IMR-90 (cell line): ENCODE data around the gene DAAM2. TPM values are rescaled to one million over a fixed set of nuclear protein-coding genes. Genes with fewer than 3 reads are reported as not detected.

Experiments used
- ATAC-seq: fragments of 200-7000 bp; cut with Tn5 transposase; 2 replicates; pipeline ENCODE4 v1.9.1; 2020; ENCODE audit warnings: low read depth, mild to moderate bottlenecking, moderate library complexity
- BruUV-seq: library from RNA; stranded (reverse); fragments of 400-500 nt; replicated peaks from 2 replicates; lab custom pipeline; 2021; lab: Mats Ljungman, UMichigan
- CTCF ChIA-PET: fragments of 300-600 bp; formaldehyde crosslinking; extraction: SDS; loops from one replicate; lab custom pipeline; 2021; ENCODE audit warnings: antibody characterized with exemption; lab: Yijun Ruan, JAX
- POLR2A ChIA-PET: fragments of 300-600 bp; sonication (Branson Sonifier 250); formaldehyde crosslinking; loops from one replicate; lab custom pipeline; 2022; ENCODE audit warnings: antibody characterized with exemption; ENCODE audit not compliant: unreplicated experiment; lab: Charles Lee
- DNase-seq: peaks from one replicate; pipeline ENCODE4 v3.0.0; 2013
- H2AFZ ChIP-seq: replicated peaks from 2 replicates; pipeline ENCODE3; 2013; ENCODE audit warnings: low read length, mild to moderate bottlenecking; ENCODE audit not compliant: poor library complexity
- H2AK5ac ChIP-seq: 2 replicates; pipeline ENCODE4 v1.6.1; 2013; ENCODE audit warnings: low read depth, low read length, inconsistent platforms
- H2AK9ac ChIP-seq: replicated peaks from 2 replicates; pipeline ENCODE3; 2013; ENCODE audit warnings: mild to moderate bottlenecking, low read depth, low read length, moderate library complexity; ENCODE audit not compliant: poor library complexity
- H2BK120ac ChIP-seq: 2 replicates; pipeline ENCODE4 v1.6.1; 2013; ENCODE audit warnings: low read depth, low read length, inconsistent platforms
- H2BK15ac ChIP-seq: 3 replicates; pipeline ENCODE4 v1.6.1; 2013; ENCODE audit warnings: low read depth, low read length, inconsistent platforms
- H2BK20ac ChIP-seq: 2 replicates; pipeline ENCODE4 v1.6.1; 2013; ENCODE audit warnings: low read depth, mild to moderate bottlenecking, inconsistent platforms, low read length, moderate library complexity
- H2BK5ac ChIP-seq: 2 replicates; pipeline ENCODE4 v1.6.1; 2013; ENCODE audit warnings: mild to moderate bottlenecking, low read depth, low read length, inconsistent platforms; ENCODE audit not compliant: poor library complexity, severe bottlenecking
- H3K14ac ChIP-seq: replicated peaks from 2 replicates; pipeline ENCODE4 v1.6.1; 2013; ENCODE audit warnings: low read depth, low read length, inconsistent platforms
- H3K18ac ChIP-seq: 2 replicates; pipeline ENCODE4 v1.6.1; 2013; ENCODE audit warnings: low read depth, low read length, control low read depth
- H3K23ac ChIP-seq: 2 replicates; pipeline ENCODE4 v1.6.1; 2013; ENCODE audit warnings: low read depth, low read length, inconsistent platforms
- H3K27ac ChIP-seq: 2 replicates; pipeline ENCODE4 v1.5.1; 2013; ENCODE audit warnings: mild to moderate bottlenecking, control low read depth, low read length; ENCODE audit not compliant: insufficient read depth
- H3K27me3 ChIP-seq: 2 replicates; pipeline ENCODE4 v1.6.1; 2013; ENCODE audit warnings: low read length; ENCODE audit not compliant: control insufficient read depth, insufficient read depth
- H3K36me3 ChIP-seq: 2 replicates; pipeline ENCODE4 v1.6.1; 2013; ENCODE audit warnings: low read length, mixed read lengths; ENCODE audit not compliant: control insufficient read depth, insufficient read depth
- H3K4ac ChIP-seq: 2 replicates; pipeline ENCODE4 v1.6.1; 2013; ENCODE audit warnings: low read depth, low read length, inconsistent platforms
- H3K4me1 ChIP-seq: 2 replicates; pipeline ENCODE4 v1.6.1; 2013; ENCODE audit warnings: low read length, mixed read lengths; ENCODE audit not compliant: control insufficient read depth, insufficient read depth
- H3K4me2 ChIP-seq: 2 replicates; pipeline ENCODE4 v1.6.1; 2013; ENCODE audit warnings: low read depth, mild to moderate bottlenecking, control low read depth, low read length, moderate library complexity
- H3K4me3 ChIP-seq: 2 replicates; pipeline ENCODE4 v1.5.1; 2013; ENCODE audit warnings: low read depth, mild to moderate bottlenecking, control low read depth, low read length, moderate library complexity; ENCODE audit not compliant: insufficient read depth
- H3K56ac ChIP-seq: 2 replicates; pipeline ENCODE4 v1.6.1; 2013; ENCODE audit warnings: low read length, inconsistent platforms; ENCODE audit not compliant: insufficient read depth; ENCODE audit errors: extremely low read depth
- H3K79me1 ChIP-seq, 2 experiments: 2 replicates each; pipeline ENCODE4 v1.6.1; 2013; ENCODE audit warnings: low read length in 2 of 2, inconsistent platforms in 1 of 2, low read depth in 1 of 2
- H3K9ac ChIP-seq: 2 replicates; pipeline ENCODE4 v1.6.1; 2013; ENCODE audit warnings: low read depth, low read length, control low read depth
- H3K9me1 ChIP-seq: 2 replicates; pipeline ENCODE4 v1.6.1; 2013; ENCODE audit warnings: low read length, inconsistent platforms; ENCODE audit not compliant: insufficient read depth
- H3K9me3 ChIP-seq: 2 replicates; pipeline ENCODE4 v1.6.1; 2013; ENCODE audit warnings: low read length; ENCODE audit not compliant: control insufficient read depth, insufficient read depth
- H4K20me1 ChIP-seq: 2 replicates; pipeline ENCODE4 v1.6.1; 2013; ENCODE audit warnings: low read length, inconsistent platforms; ENCODE audit not compliant: insufficient read depth
- H4K5ac ChIP-seq: 2 replicates; pipeline ENCODE4 v1.6.1; 2013; ENCODE audit warnings: mild to moderate bottlenecking, low read depth, low read length, control low read depth
- H4K8ac ChIP-seq, 2 experiments: 2 replicates each; pipeline ENCODE4 v1.6.1; 2013; ENCODE audit warnings: low read depth in 2 of 2, low read length in 2 of 2, control low read depth in 1 of 2, inconsistent platforms in 1 of 2
- H4K91ac ChIP-seq: 2 replicates; pipeline ENCODE4 v1.6.1; 2013; ENCODE audit warnings: low read depth, low read length, inconsistent platforms; ENCODE audit not compliant: insufficient read depth
- BHLHE40 ChIP-seq: fragments of 150-350 bp; IDR thresholded peaks from 2 replicates; pipeline ENCODE4 v1.6.1; 2016; ENCODE audit warnings: mild to moderate bottlenecking, low read depth, low read length
- MAFK ChIP-seq: IDR thresholded peaks from 2 replicates; pipeline ENCODE4 v1.6.1; 2012; ENCODE audit warnings: low read depth, low read length, improper control_type of control experiment
- NFE2L2 ChIP-seq: fragments of 150-350 bp; IDR thresholded peaks from 2 replicates; pipeline ENCODE4 v1.6.1; 2016; ENCODE audit warnings: low read depth, mild to moderate bottlenecking, low read length
- RAD21 ChIP-seq: IDR thresholded peaks from 2 replicates; pipeline ENCODE4 v1.6.1; 2012; ENCODE audit warnings: low read length, improper control_type of control experiment
- RCOR1 ChIP-seq: IDR thresholded peaks from 2 replicates; pipeline ENCODE4 v1.6.1; 2012; ENCODE audit warnings: mild to moderate bottlenecking, low read length, improper control_type of control experiment; ENCODE audit not compliant: insufficient replicate concordance
- WGBS, 2 experiments: methylation state at CpG; one replicate each; pipeline versions ENCODE4 v1.1.5 to v1.1.7; 2013; ENCODE audit warnings: missing lambda C conversion rate in 2 of 2; ENCODE audit not compliant: insufficient read length in 1 of 2; ENCODE audit errors: extremely low coverage in 2 of 2; 5-methylcytosine and 5-hydroxymethylcytosine counted together
- dilution Hi-C: fragments of 300-500 bp; cut with HindIII; formaldehyde crosslinking; loops from one replicate; pipeline ENCODE4 v1.14.3; 2018; ENCODE audit warnings: low sequenced_read_pairs; ENCODE audit not compliant: unreplicated experiment
- in situ Hi-C: fragments of 300-500 bp; cut with MboI; formaldehyde crosslinking; loops from 3 replicates; pipeline ENCODE4 v1.14.3; 2019; ENCODE audit warnings: low sequenced_read_pairs, inconsistent platforms, mixed read lengths
- intact Hi-C: fragments of 100-400 bp; cut with micrococcal nuclease; formaldehyde crosslinking; loops from 2 replicates; pipeline ENCODE4 v1.10.0; 2022
- polyA plus RNA-seq, 3 experiments: library from polyadenylated mRNA; depleted of rRNA; stranded (reverse); fragments of >200 nt; gene quantifications; 2 replicates each; pipeline ENCODE4 v1.2.3, GENCODE V29; 2012; ENCODE audit warnings: low replicate concordance in 1 of 3
- total RNA-seq: library from RNA; depleted of rRNA; stranded (reverse); fragments of >200 nt; gene quantifications from 2 replicates; pipeline ENCODE4 v1.2.3, GENCODE V29; 2012
- TF ChIP-seq, protein P1 (sequence below): conservative IDR thresholded peaks from 2 replicates; pipeline ENCODE4 v1.5.1; 2012; ENCODE audit warnings: mild to moderate bottlenecking, low read depth, low read length, improper control_type of control experiment

The DAAM2 gene
- total and polyA plus RNA-seq, 2 of the 4 experiments (the other 2 are of a cell fraction): 11.2 to 12.9 TPM

DNA sequence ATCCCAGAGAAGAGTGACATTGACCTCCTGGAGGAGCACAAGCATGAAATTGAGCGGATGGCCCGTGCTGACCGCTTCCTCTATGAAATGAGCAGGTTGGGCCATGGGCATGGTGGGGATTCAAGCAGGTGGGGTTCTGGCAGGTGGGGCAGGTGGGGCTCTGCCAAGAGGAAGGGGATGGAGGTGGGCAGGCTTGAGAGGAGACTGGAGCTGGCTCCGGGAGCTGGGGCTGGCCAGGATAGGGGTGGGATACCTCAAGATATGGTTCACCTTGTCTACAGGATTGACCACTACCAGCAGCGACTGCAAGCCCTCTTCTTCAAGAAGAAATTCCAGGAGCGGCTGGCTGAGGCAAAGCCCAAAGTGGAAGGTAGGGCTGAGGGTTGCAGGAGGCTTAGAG lies 99.2 kb downstream of the DAAM2 start:
- H4K91ac ChIP-seq: no peak overlapping the region
- H3K4me3 ChIP-seq: no peak overlapping the region
- no peaks in the 10 kb centered on the region for H3K9me3 ChIP-seq
- BruUV-seq: no TSS peak
- ChIA-PET CTCF (interaction anchor here (1.2 to 1.4 kb wide), 2 partner anchors 26 to 100 kb away, joined by 3 to 9 read pairs; partner anchors contain the start of gene DAAM2), POLR2A (no interaction called here)
- 0 out of 4 replicates have a peak overlapping the region, but pooled peaks of 1 of the 2 experiments have one; percentile 14 for H4K8ac ChIP-seq
- no peak overlapping the region for H3K23ac ChIP-seq
- peak overlapping the region; percentile 63; the same call in 1 of the 2 replicates for H2BK20ac ChIP-seq
- intact Hi-C loops (loop anchor here (5.0 to 10.0 kb wide), 3 partner anchors 164 to 327 kb away; partner anchors contain the start of gene KIF6), in situ Hi-C loops (no loop called here), dilution Hi-C loops (no loop called here)
- H2BK5ac ChIP-seq: no peak overlapping the region
- peak overlapping the region; percentile 58 for H3K4ac ChIP-seq
- no peaks in the 10 kb centered on the region for H4K20me1 ChIP-seq
- H2AK5ac ChIP-seq: peak overlapping the region; percentile 67; the same call in 1 of the 2 replicates
- no peaks in the 10 kb centered on the region for H3K27me3 ChIP-seq
- H2BK15ac ChIP-seq: no peak overlapping the region
- 0 out of 4 replicates have a peak, but pooled peaks cover 0 to 5% of the 10 kb centered on the region in 2 experiments for H3K79me1 ChIP-seq
- TF ChIP-seq RCOR1 (no peak), MAFK (no peak), NFE2L2 (no peak), RAD21 (no peak), BHLHE40 (no peak)
- TF ChIP-seq, protein P1, sequence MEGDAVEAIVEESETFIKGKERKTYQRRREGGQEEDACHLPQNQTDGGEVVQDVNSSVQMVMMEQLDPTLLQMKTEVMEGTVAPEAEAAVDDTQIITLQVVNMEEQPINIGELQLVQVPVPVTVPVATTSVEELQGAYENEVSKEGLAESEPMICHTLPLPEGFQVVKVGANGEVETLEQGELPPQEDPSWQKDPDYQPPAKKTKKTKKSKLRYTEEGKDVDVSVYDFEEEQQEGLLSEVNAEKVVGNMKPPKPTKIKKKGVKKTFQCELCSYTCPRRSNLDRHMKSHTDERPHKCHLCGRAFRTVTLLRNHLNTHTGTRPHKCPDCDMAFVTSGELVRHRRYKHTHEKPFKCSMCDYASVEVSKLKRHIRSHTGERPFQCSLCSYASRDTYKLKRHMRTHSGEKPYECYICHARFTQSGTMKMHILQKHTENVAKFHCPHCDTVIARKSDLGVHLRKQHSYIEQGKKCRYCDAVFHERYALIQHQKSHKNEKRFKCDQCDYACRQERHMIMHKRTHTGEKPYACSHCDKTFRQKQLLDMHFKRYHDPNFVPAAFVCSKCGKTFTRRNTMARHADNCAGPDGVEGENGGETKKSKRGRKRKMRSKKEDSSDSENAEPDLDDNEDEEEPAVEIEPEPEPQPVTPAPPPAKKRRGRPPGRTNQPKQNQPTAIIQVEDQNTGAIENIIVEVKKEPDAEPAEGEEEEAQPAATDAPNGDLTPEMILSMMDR: no peak
- H3K9ac ChIP-seq: no peak overlapping the region
- ATAC-seq (no peak), DNase-seq (no peak)
- H4K5ac ChIP-seq: no peak overlapping the region
- 0 out of 2 replicates have a peak, but pooled peaks cover 13% of the 10 kb centered on the region for H3K9me1 ChIP-seq
- H3K4me1 ChIP-seq: peaks cover 23% of the 10 kb centered on the region
- no peak overlapping the region for H2AK9ac ChIP-seq
- peak overlapping the region; percentile 16; the same call in 1 of the 2 replicates for H3K18ac ChIP-seq
- no peak overlapping the region for H3K56ac ChIP-seq
- no CpG with 5 or more reads among the region's 6 CpGs for WGBS, 2 experiments
- H3K36me3 ChIP-seq: no peaks in the 10 kb centered on the region
- peak overlapping the region; percentile 69; the same call in 1 of the 2 replicates for H2BK120ac ChIP-seq
- H3K14ac ChIP-seq: no peak overlapping the region
- H3K27ac ChIP-seq: no peak overlapping the region
- no peak overlapping the region for H3K4me2 ChIP-seq
- H2AFZ ChIP-seq: no peak overlapping the region
